AG10803 (cell line): Measurements from ENCODE around the gene MYLK2.
"Not testable (repeated sequence)": the region's sequence is repeated elsewhere in the genome, so short reads cannot be mapped to it uniquely, and the experiment has no call there.

ENCODE experiments used
- DNase-seq: peaks from one replicate; pipeline ENCODE4 v3.0.0; 2010; ENCODE audit warnings: low read depth
- H3K4me3 ChIP-seq: 2 replicates; pipeline ENCODE4 v1.5.1; 2011; ENCODE audit warnings: mild to moderate bottlenecking, low read length, control low read depth
- CTCF ChIP-seq: conservative IDR thresholded peaks from 2 replicates; pipeline ENCODE4 v1.5.1; 2011; ENCODE audit warnings: mild to moderate bottlenecking, low read length, control low read depth, inconsistent platforms

MYLK2 gene

GRCh38 chr20:31808481-31808880, 10.7 kb upstream of the MYLK2 start:
- DNase-seq: no peak
- TF ChIP-seq CTCF: no peak
- H3K4me3 ChIP-seq: no peak overlapping the region

GRCh38 chr20:31809661-31810060, 9.5 kb upstream of the MYLK2 start:
- DNase-seq: no peak
- no peak for TF ChIP-seq CTCF
- no peak overlapping the region for H3K4me3 ChIP-seq

- no peak overlapping the region for H3K4me3 ChIP-seq
- TF ChIP-seq CTCF: no peak
- DNase-seq: no peak
Measured at GRCh38 chr20:31811198-31811597, 8.0 kb upstream of the MYLK2 start.

- TF ChIP-seq CTCF: no peak
- DNase-seq: peak; percentile 39
- H3K4me3 ChIP-seq: no peak overlapping the region
Measured at GRCh38 chr20:31811796-31812728, 7.1 kb upstream of the MYLK2 start.

- DNase-seq: no peak
- H3K4me3 ChIP-seq: no peak overlapping the region
- TF ChIP-seq CTCF: no peak
Measured at GRCh38 chr20:31813611-31814010, 5.5 kb upstream of the MYLK2 start.

GRCh38 chr20:31814142-31814541, 5.0 kb upstream of the MYLK2 start:
- not testable (repeated sequence) for DNase-seq, H3K4me3 ChIP-seq

GRCh38 chr20:31815408-31816188, 3.6 kb upstream of the MYLK2 start:
- TF ChIP-seq CTCF: no peak
- no peak overlapping the region for H3K4me3 ChIP-seq
- DNase-seq: peak; percentile 43
